SU-DHL-6 (cell line): ENCODE measurements around the gene UTY.

Source experiments
- H2AFZ ChIP-seq: fragments of 200-600 bp; sonication (generic); 2 replicates; pipeline ENCODE4 v1.6.1; 2014; ENCODE audit warnings: low read depth, mild to moderate bottlenecking, moderate library complexity, mixed read lengths, antibody characterized with exemption, low read length; ENCODE audit not compliant: severe bottlenecking
- H3F3A ChIP-seq: fragments of 200-600 bp; shearing (Covaris generic); 2 replicates; pipeline ENCODE4 v1.6.0; 2016; ENCODE audit warnings: antibody characterized with exemption, mild to moderate bottlenecking; ENCODE audit not compliant: insufficient read depth
- H3K27ac ChIP-seq: fragments of 200-600 bp; sonication (generic); 2 replicates; pipeline ENCODE4 v1.5.1; 2016; ENCODE audit warnings: low read depth, mild to moderate bottlenecking, low read length, moderate library complexity, mixed read lengths
- H3K27me3 ChIP-seq: fragments of 200-600 bp; sonication (generic), shearing (Covaris generic); 2 replicates; pipeline ENCODE4 v1.6.0; 2014; ENCODE audit warnings: mild to moderate bottlenecking, low read length
- H3K36me3 ChIP-seq: fragments of 200-600 bp; sonication (generic); 2 replicates; pipeline ENCODE4 v1.6.1; 2014; ENCODE audit warnings: mild to moderate bottlenecking, low read length, mixed read lengths
- H3K4me2 ChIP-seq: fragments of 300-600, 200-600 bp; shearing (Covaris generic), sonication (generic); 2 replicates; pipeline ENCODE4 v1.6.0; 2014; ENCODE audit warnings: low read length, low read depth, mild to moderate bottlenecking; ENCODE audit not compliant: poor library complexity, severe bottlenecking
- H3K4me3 ChIP-seq: fragments of 200-600 bp; sonication (generic); 2 replicates; pipeline ENCODE4 v1.5.1; 2014; ENCODE audit warnings: antibody characterized with exemption, low read length, mild to moderate bottlenecking, mixed read lengths; ENCODE audit not compliant: insufficient read depth, poor library complexity, severe bottlenecking
- H3K79me2 ChIP-seq: fragments of 200-600 bp; sonication (generic); 2 replicates; pipeline ENCODE4 v1.6.1; 2014; ENCODE audit warnings: mild to moderate bottlenecking, low read length, moderate library complexity; ENCODE audit not compliant: insufficient read depth
- H3K9ac ChIP-seq: fragments of 200-600 bp; sonication (generic); 2 replicates; pipeline ENCODE4 v1.7.0; 2014; ENCODE audit warnings: mild to moderate bottlenecking, low read length
- H3K9me2 ChIP-seq: fragments of 200-600 bp; sonication (generic); replicated peaks from 2 replicates; pipeline ENCODE4 v1.6.1; 2014; ENCODE audit warnings: low read length; ENCODE audit not compliant: insufficient read depth
- H3K9me3 ChIP-seq: fragments of 200-600 bp; sonication (generic); 2 replicates; pipeline ENCODE4 v1.6.1; 2014; ENCODE audit warnings: low read length, mixed read lengths; ENCODE audit not compliant: insufficient read depth
- H4K20me1 ChIP-seq: fragments of 200-600 bp; sonication (generic); 2 replicates; pipeline ENCODE4 v1.6.1; 2014; ENCODE audit warnings: low read depth, mild to moderate bottlenecking, antibody characterized with exemption, low read length, moderate library complexity, mixed read lengths
- EZH2phosphoT487 ChIP-seq: fragments of 200-600 bp; sonication (generic), shearing (Covaris generic); conservative IDR thresholded peaks from 2 replicates; pipeline ENCODE4 v1.6.1; 2018; ENCODE audit warnings: mild to moderate bottlenecking, antibody characterized with exemption, low read length, moderate library complexity, mixed read lengths
- TF ChIP-seq, protein P1 (sequence below): fragments of 200-600 bp; sonication (generic); IDR thresholded peaks from one replicate; pipeline ENCODE4 v1.5.1; 2017; ENCODE audit warnings: antibody characterized with exemption, mild to moderate bottlenecking, low read length, moderate library complexity; ENCODE audit not compliant: insufficient read depth, poor library complexity, severe bottlenecking

The UTY gene

DNA sequence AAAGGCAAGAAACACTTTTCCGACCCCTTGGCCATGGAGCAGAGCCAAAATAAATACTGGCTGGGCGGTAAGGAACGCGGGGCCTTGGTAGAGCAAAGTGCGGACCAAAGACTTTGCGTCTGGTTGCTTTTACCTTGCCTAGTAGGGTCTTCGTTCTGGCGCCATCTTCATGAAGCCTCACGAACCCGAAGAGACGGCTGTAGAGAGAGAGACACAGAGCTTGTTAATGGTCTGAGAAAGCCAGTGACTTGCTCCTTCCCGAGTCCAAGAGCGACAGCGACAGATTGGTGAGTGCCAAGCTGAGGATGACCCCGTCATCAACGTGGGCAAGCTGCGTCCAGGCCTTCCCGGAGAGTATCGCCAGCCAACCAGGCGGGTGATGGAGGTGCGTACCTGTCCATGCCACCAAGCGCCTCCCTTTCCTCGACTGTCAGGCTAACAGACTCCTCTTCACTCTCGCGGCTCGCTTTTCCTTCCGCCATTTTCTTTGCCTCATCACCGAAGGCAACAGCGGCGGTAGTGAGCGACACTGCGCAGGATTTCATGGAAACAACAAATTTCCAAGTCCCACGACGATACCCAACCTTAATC, 617 bp downstream of the UTY start:
- H3K4me2 ChIP-seq: no peak overlapping the region

DNA sequence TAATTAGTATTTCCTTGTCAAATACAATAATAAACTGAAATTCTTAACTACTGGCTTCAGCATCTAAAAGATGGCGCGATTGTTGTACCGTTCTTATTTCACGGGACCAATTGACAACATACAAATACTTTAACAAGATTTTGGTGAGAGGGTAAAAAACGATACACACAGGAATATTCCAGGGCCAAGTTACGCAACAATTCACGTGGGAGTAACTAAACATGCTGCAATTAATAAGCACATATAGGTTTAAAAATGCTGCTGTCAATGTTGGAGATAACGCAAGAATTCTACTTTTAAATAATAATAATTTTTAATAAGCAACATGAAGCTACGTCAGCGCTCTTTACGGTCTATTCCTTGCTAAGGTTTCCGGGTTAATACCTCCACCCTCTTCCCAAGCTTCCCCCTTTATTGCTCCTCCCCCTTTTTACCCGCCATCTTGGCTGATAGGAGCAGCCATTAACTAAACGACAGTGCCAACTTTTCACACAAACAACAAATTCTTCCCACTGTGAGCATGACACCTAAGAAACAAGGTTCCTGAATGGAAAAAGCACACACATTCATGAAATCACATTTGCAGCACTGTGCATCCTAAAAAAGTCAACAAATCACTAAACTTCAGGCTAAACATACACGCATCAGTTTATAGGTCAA, 1.6 kb downstream of the UTY start:
- TF ChIP-seq, protein P1, sequence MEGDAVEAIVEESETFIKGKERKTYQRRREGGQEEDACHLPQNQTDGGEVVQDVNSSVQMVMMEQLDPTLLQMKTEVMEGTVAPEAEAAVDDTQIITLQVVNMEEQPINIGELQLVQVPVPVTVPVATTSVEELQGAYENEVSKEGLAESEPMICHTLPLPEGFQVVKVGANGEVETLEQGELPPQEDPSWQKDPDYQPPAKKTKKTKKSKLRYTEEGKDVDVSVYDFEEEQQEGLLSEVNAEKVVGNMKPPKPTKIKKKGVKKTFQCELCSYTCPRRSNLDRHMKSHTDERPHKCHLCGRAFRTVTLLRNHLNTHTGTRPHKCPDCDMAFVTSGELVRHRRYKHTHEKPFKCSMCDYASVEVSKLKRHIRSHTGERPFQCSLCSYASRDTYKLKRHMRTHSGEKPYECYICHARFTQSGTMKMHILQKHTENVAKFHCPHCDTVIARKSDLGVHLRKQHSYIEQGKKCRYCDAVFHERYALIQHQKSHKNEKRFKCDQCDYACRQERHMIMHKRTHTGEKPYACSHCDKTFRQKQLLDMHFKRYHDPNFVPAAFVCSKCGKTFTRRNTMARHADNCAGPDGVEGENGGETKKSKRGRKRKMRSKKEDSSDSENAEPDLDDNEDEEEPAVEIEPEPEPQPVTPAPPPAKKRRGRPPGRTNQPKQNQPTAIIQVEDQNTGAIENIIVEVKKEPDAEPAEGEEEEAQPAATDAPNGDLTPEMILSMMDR: no peak
- no peak for TF ChIP-seq EZH2phosphoT487
- Histone ChIP-seq H3K9me3 (no peaks in the 10 kb centered on the region), H3K79me2 (no peaks in the 10 kb centered on the region), H4K20me1 (no peaks in the 10 kb centered on the region), H3K4me3 (no peak overlapping the region), H3F3A (no peaks in the 10 kb centered on the region), H2AFZ (no peak overlapping the region), H3K4me2 (no peak overlapping the region), H3K36me3 (no peaks in the 10 kb centered on the region), H3K9me2 (no peaks in the 10 kb centered on the region), H3K27ac (no peak overlapping the region), H3K27me3 (no peaks in the 10 kb centered on the region), H3K9ac (no peak overlapping the region)

More for the DNA sequence above, 617 bp downstream of the UTY start:
- H3K9ac ChIP-seq: no peak overlapping the region
- H3K79me2 ChIP-seq: no peaks in the 10 kb centered on the region
- H3K9me2 ChIP-seq: no peaks in the 10 kb centered on the region
- no peaks in the 10 kb centered on the region for H3F3A ChIP-seq
- no peaks in the 10 kb centered on the region for H3K36me3 ChIP-seq
- H3K27me3 ChIP-seq: no peaks in the 10 kb centered on the region
- H2AFZ ChIP-seq: no peak overlapping the region
- H3K27ac ChIP-seq: no peak overlapping the region
- no peaks in the 10 kb centered on the region for H3K9me3 ChIP-seq
- H3K4me3 ChIP-seq: no peak overlapping the region
- no peaks in the 10 kb centered on the region for H4K20me1 ChIP-seq
- TF ChIP-seq, protein P1: no peak
- no peak for TF ChIP-seq EZH2phosphoT487

DNA sequence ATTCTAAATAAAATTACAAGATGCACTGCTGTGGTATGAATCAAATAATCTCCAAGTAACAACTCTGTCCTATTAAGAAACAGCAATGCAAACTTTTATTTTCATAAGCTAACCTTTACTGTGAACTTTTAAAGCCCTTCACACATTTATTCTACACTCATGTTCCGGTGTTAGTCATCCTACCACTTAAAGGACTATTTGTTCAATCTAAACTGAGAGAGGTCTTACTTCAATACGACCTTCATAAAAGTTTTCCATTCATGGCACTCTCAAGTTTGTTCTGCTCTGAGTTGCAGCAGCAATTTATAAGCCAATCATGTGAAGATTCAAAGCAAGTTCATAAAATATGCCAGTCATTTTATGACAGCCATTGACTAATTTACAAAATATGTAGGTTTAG, 4.8 kb downstream of the UTY start:
- no peaks in the 10 kb centered on the region for H3K79me2 ChIP-seq
- no peak overlapping the region for H3K9ac ChIP-seq
- H3K4me3 ChIP-seq: no peak overlapping the region
- H3K27me3 ChIP-seq: no peaks in the 10 kb centered on the region
- H3F3A ChIP-seq: no peaks in the 10 kb centered on the region
- no peak for TF ChIP-seq EZH2phosphoT487
- TF ChIP-seq, protein P1: no peak
- no peak overlapping the region for H3K27ac ChIP-seq
- H3K9me2 ChIP-seq: no peaks in the 10 kb centered on the region
- H3K9me3 ChIP-seq: no peaks in the 10 kb centered on the region
- no peak overlapping the region for H2AFZ ChIP-seq
- H3K36me3 ChIP-seq: no peaks in the 10 kb centered on the region
- H3K4me2 ChIP-seq: no peak overlapping the region
- no peaks in the 10 kb centered on the region for H4K20me1 ChIP-seq
